HG03097 (cell line): ENCODE results near the gene IFT80.

Experiments
- ATAC-seq: cut with Tn5 transposase; IDR thresholded peaks from one replicate; pipeline ENCODE4 v1.9.1; 2021; ENCODE audit not compliant: unreplicated experiment, low FRiP score

Gene IFT80

GRCh38 chr3:160401291-160402095, 2.5 kb upstream of the IFT80 start:
- no peak for ATAC-seq

- no peak for ATAC-seq
These were observed 1.7 kb upstream of the IFT80 start for GRCh38 chr3:160400702-160401150.

- ATAC-seq, result peak; percentile 4
These were observed 1.1 kb upstream of the IFT80 start for GRCh38 chr3:160400030-160400701.

- peak; percentile 4 for ATAC-seq
These were observed 253 bp downstream of the IFT80 start for GRCh38 chr3:160398820-160399124.

GRCh38 chr3:160395297-160395696, 3.7 kb downstream of the IFT80 start:
- no peak for ATAC-seq

GRCh38 chr3:160394009-160394392, 5.0 kb downstream of the IFT80 start:
- no peak for ATAC-seq

- no peak for ATAC-seq
These were observed 5.5 kb downstream of the IFT80 start for GRCh38 chr3:160393346-160394008.

GRCh38 chr3:160392798-160393197, 6.2 kb downstream of the IFT80 start:
- no peak for ATAC-seq

GRCh38 chr3:160390565-160391138, 8.4 kb downstream of the IFT80 start:
- ATAC-seq, result no peak

- no peak for ATAC-seq
These were observed 14.2 kb downstream of the IFT80 start for GRCh38 chr3:160384639-160385318.

GRCh38 chr3:160381470-160381869, 17.6 kb downstream of the IFT80 start:
- ATAC-seq, result no peak

GRCh38 chr3:160379628-160380214, 19.3 kb downstream of the IFT80 start:
- no peak for ATAC-seq

- ATAC-seq, result no peak
These were observed 20.5 kb downstream of the IFT80 start for GRCh38 chr3:160378331-160379109.

- no peak for ATAC-seq
These were observed 22.3 kb downstream of the IFT80 start for GRCh38 chr3:160376681-160377080.

GRCh38 chr3:160374925-160375324, 24.1 kb downstream of the IFT80 start:
- ATAC-seq, result no peak

GRCh38 chr3:160374472-160374871, 24.6 kb downstream of the IFT80 start:
- ATAC-seq, result no peak

- ATAC-seq, result no peak
These were observed 25.4 kb downstream of the IFT80 start for GRCh38 chr3:160373655-160374054.

- ATAC-seq, result no peak
These were observed 26.2 kb downstream of the IFT80 start for GRCh38 chr3:160372780-160373179.

- no peak for ATAC-seq
These were observed 27.8 kb downstream of the IFT80 start for GRCh38 chr3:160370987-160371857.
